ENCODE measurements around the gene NPFF.
"Not testable (repeated sequence)": the region's sequence is repeated elsewhere in the genome, so short reads cannot be mapped to it uniquely, and the experiment has no call there.

NPFF gene

GRCh38 chr12:53495903-53496751 lies 11.2 kb downstream of the NPFF start:
- no peak for DNase-seq (ENCODE audit: low read depth in 2 of 2)

GRCh38 chr12:53493610-53494391 lies 13.5 kb downstream of the NPFF start:
- no peak for DNase-seq (ENCODE audit: low read depth in 2 of 2)

- peak; percentile 70 to 74 for DNase-seq (ENCODE audit: low read depth in 2 of 2)
Measured at GRCh38 chr12:53492830-53493609, 14.3 kb downstream of the NPFF start.

GRCh38 chr12:53492188-53492587 lies 15.1 kb downstream of the NPFF start:
- no peak for DNase-seq (ENCODE audit: low read depth in 2 of 2)

GRCh38 chr12:53489242-53489864 lies 17.9 kb downstream of the NPFF start:
- DNase-seq (ENCODE audit: low read depth in 2 of 2): no peak

- no peak for DNase-seq (ENCODE audit: low read depth in 2 of 2)
Measured at GRCh38 chr12:53486736-53487487, 20.4 kb downstream of the NPFF start.

- DNase-seq (ENCODE audit: low read depth in 2 of 2): no peak
Measured at GRCh38 chr12:53485955-53486735, 21.1 kb downstream of the NPFF start.

GRCh38 chr12:53484686-53485575 lies 22.4 kb downstream of the NPFF start:
- DNase-seq (ENCODE audit: low read depth in 2 of 2): no peak

GRCh38 chr12:53483979-53484377 lies 23.3 kb downstream of the NPFF start:
- DNase-seq (ENCODE audit: low read depth in 2 of 2): no peak

GRCh38 chr12:53483225-53483978 lies 23.9 kb downstream of the NPFF start:
- DNase-seq (ENCODE audit: low read depth in 2 of 2): no peak

- no peak for DNase-seq (ENCODE audit: low read depth in 2 of 2)
Measured at GRCh38 chr12:53482626-53483168, 24.6 kb downstream of the NPFF start.

- no peak for DNase-seq (ENCODE audit: low read depth in 2 of 2)
Measured at GRCh38 chr12:53481939-53482586, 25.2 kb downstream of the NPFF start.

- DNase-seq (ENCODE audit: low read depth in 2 of 2): not testable (repeated sequence)
Measured at GRCh38 chr12:53481458-53481857, 25.8 kb downstream of the NPFF start.

- no peak for DNase-seq (ENCODE audit: low read depth in 2 of 2)
Measured at GRCh38 chr12:53480491-53481442, 26.5 kb downstream of the NPFF start.

GRCh38 chr12:53479331-53479730 lies 28.0 kb downstream of the NPFF start:
- DNase-seq (ENCODE audit: low read depth in 2 of 2): no peak

GRCh38 chr12:53478865-53479264 lies 28.4 kb downstream of the NPFF start:
- DNase-seq (ENCODE audit: low read depth in 2 of 2): no peak

Measured in stimulated activated CD8-positive, alpha-beta memory T cell treated with anti-CD3 and anti-CD28 coated beads, Interleukin-7, amount 100 ng/mL, for 1 hour (primary cell).